K562 (cell line): ENCODE measurements around the gene PTOV1. TPM values are rescaled to one million over a fixed set of nuclear protein-coding genes. Genes with fewer than 3 reads are reported as not detected.
A peak's percentile ranks its signal among the peaks of the same experiment; 100 is the strongest.

Source experiments
- ARID2 ChIP-seq: fragments of 450-650 bp; IDR thresholded peaks from 2 replicates; pipeline ENCODE4 v1.6.1; 2017; ENCODE audit warnings: antibody characterized with exemption, mild to moderate bottlenecking
- ESRRA ChIP-seq: fragments of 450-650 bp; IDR thresholded peaks from 2 replicates; pipeline ENCODE4 v1.6.1; 2014; ENCODE audit warnings: low read depth, mild to moderate bottlenecking, moderate library complexity, borderline replicate concordance
- MAFF ChIP-seq: IDR thresholded peaks from 2 replicates; pipeline ENCODE4 v1.6.1; 2012; ENCODE audit warnings: low read length, improper control_type of control experiment
- PHB ChIP-seq: fragments of 250-450 bp; sonication (Bioruptor Pico); IDR thresholded peaks from 2 replicates; pipeline ENCODE4 v1.5.0; 2021
- RBBP5 ChIP-seq: fragments of 200-600 bp; sonication (generic); IDR thresholded peaks from 2 replicates; pipeline ENCODE4 v1.6.1; 2012; ENCODE audit warnings: borderline replicate concordance, mild to moderate bottlenecking, low read length, control low read depth, inconsistent platforms; ENCODE audit not compliant: insufficient read depth, poor library complexity, severe bottlenecking
- SIN3A ChIP-seq, 2 experiments: fragments of 150-350 bp in 1 of 2; IDR thresholded peaks; 2 replicates each; pipeline ENCODE4 v1.6.1; 2011 to 2016; ENCODE audit warnings: borderline replicate concordance in 2 of 2, low read depth in 2 of 2, low read length in 2 of 2, mild to moderate bottlenecking in 2 of 2, moderate library complexity in 2 of 2; ENCODE audit not compliant: control insufficient read depth in 1 of 2
- SUPT5H ChIP-seq: fragments of 450-650 bp; IDR thresholded peaks from 2 replicates; pipeline ENCODE4 v1.6.1; 2016
- TEAD1 ChIP-seq, 2 experiments: fragments of 450-650 bp in 1 of 2; sonication (generic) in 1 of 2; formaldehyde crosslinking; IDR thresholded peaks; 2 replicates each; pipeline versions ENCODE4 v1.4.0 to v1.8.0; 2020 to 2022; ENCODE audit warnings: mild to moderate bottlenecking in 2 of 2, missing genetic modification reagents in 1 of 2
- ZC3H4 ChIP-seq: sonication (generic); formaldehyde crosslinking; IDR thresholded peaks from 2 replicates; pipeline ENCODE4 v1.9.0; 2021; ENCODE audit warnings: missing genetic modification reagents, borderline replicate concordance
- ZFP36 ChIP-seq: fragments of 150-350 bp; IDR thresholded peaks from 2 replicates; pipeline ENCODE4 v1.6.1; 2018; ENCODE audit warnings: low read length, low read depth; ENCODE audit not compliant: partially characterized antibody
- ZNF57 ChIP-seq: fragments of 450-650 bp; formaldehyde crosslinking; IDR thresholded peaks from 2 replicates; pipeline ENCODE4 v1.4.0; 2020; ENCODE audit warnings: mild to moderate bottlenecking, moderate library complexity
- polyA plus RNA-seq, 8 experiments: library from polyadenylated mRNA; depleted of rRNA in 4 of 8; stranded (reverse) in 5 of 8; unstranded in 3 of 8; fragments of >200 nt; fragmentation: Nextera tagmentation in 2 of 8; fragmentation: Illumina TruSeq in 1 of 8; extraction: Ambion mirVana in 2 of 8; extraction: Trizol in 1 of 8; gene quantifications; 2 replicates each; pipeline versions ENCODE4 v1.2.1 to v1.2.3, GENCODE V29; 2011 to 2014; ENCODE audit warnings: inconsistent platforms in 1 of 8, missing spikeins in 1 of 8
- total RNA-seq, 7 experiments: library from RNA; depleted of rRNA in 6 of 7; stranded (reverse); fragments of >200 nt in 6 of 7; fragmentation: Illumina TruSeq in 2 of 7; extraction: Trizol in 2 of 7; gene quantifications; 2 replicates each; pipeline versions ENCODE4 v1.2.1 to v1.2.3, GENCODE V29; 2011 to 2021; ENCODE audit warnings: low replicate concordance in 1 of 7
- TF ChIP-seq, protein P1 (sequence below): IDR thresholded peaks from 2 replicates; pipeline ENCODE4 v1.6.1; 2011; ENCODE audit warnings: borderline replicate concordance, low read depth, mild to moderate bottlenecking, moderate library complexity, low read length; ENCODE audit not compliant: insufficient read depth, poor library complexity, severe bottlenecking
- TF ChIP-seq, protein P2 (sequence below): fragments of 450-650 bp; formaldehyde crosslinking; IDR thresholded peaks from 2 replicates; pipeline ENCODE4 v1.4.0; 2020; ENCODE audit warnings: mild to moderate bottlenecking, mixed read lengths
- TF ChIP-seq, protein P3 (sequence below), 3 experiments: IDR thresholded peaks in 2 of 3; conservative IDR thresholded peaks in 1 of 3; 2 replicates each; pipeline ENCODE4 v1.5.1; 2011 to 2012; ENCODE audit warnings: low read length in 3 of 3, mild to moderate bottlenecking in 3 of 3, control low read depth in 2 of 3, improper control_type of control experiment in 1 of 3, inconsistent platforms in 1 of 3, low read depth in 1 of 3, mixed read lengths in 1 of 3, moderate library complexity in 1 of 3; ENCODE audit not compliant: insufficient read depth in 2 of 3
- TF ChIP-seq, protein P4 (sequence below), 2 experiments: fragments of 450-650 bp; IDR thresholded peaks; 2 replicates each; pipeline ENCODE4 v1.6.1; 2016

Gene PTOV1
- total and polyA plus RNA-seq, 9 of the 15 experiments (the other 6 are each of a cell fraction or from before 2014, with no cell fraction given): 4.9 to 169 (median 43.5) TPM

DNA sequence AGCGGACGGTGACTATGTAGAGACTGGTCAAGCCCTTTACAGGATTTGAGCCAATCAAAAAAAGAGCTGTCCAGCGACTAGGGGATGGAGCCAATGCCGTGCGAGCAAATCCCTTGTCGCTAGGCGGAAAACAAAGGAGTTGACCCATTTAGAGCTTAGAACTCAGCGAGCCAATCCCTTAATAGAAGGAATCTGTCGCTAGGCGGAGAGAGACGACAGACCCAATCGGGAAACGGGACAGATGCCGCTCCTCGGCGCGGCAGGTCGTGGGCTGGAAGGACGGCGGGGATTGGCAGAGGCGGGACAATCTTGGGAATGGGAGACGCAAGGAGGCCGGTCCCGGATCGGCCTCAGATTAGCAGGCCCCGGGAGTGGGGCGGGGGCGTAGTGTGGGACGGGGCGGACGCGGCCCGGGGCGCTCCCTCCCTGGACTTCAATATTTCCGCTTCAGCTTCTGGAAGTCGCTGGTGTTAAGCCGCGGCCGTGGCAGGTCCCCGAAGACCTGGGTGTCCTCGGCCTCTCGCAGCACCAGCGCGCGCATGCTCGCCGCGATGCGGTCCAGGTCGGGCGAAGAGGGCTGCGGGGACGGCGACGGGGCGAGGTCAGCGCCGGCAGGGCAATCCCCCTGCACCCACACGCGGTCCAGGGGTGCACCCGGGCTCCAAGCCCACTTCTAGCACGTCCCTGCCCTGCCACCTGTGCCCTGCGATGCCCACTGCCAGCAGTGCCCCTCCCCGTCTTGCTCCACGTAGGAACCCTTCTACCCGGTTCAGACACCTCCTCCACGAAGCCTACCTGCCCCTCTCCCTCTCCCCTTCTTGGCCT lies 18.7 kb downstream of the PTOV1 start (continued):
- TF ChIP-seq, protein P1, sequence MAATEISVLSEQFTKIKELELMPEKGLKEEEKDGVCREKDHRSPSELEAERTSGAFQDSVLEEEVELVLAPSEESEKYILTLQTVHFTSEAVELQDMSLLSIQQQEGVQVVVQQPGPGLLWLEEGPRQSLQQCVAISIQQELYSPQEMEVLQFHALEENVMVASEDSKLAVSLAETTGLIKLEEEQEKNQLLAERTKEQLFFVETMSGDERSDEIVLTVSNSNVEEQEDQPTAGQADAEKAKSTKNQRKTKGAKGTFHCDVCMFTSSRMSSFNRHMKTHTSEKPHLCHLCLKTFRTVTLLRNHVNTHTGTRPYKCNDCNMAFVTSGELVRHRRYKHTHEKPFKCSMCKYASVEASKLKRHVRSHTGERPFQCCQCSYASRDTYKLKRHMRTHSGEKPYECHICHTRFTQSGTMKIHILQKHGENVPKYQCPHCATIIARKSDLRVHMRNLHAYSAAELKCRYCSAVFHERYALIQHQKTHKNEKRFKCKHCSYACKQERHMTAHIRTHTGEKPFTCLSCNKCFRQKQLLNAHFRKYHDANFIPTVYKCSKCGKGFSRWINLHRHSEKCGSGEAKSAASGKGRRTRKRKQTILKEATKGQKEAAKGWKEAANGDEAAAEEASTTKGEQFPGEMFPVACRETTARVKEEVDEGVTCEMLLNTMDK: no peak
- peak; percentile 96 for TF ChIP-seq ZFP36
- TF ChIP-seq TEAD1 (CRISPR knock-in tag; IDR thresholded peaks at IDR 0.05): 0 out of 4 replicates have a peak, but pooled peaks of 1 of the 2 experiments have one; percentile 42
- TF ChIP-seq, protein P2, sequence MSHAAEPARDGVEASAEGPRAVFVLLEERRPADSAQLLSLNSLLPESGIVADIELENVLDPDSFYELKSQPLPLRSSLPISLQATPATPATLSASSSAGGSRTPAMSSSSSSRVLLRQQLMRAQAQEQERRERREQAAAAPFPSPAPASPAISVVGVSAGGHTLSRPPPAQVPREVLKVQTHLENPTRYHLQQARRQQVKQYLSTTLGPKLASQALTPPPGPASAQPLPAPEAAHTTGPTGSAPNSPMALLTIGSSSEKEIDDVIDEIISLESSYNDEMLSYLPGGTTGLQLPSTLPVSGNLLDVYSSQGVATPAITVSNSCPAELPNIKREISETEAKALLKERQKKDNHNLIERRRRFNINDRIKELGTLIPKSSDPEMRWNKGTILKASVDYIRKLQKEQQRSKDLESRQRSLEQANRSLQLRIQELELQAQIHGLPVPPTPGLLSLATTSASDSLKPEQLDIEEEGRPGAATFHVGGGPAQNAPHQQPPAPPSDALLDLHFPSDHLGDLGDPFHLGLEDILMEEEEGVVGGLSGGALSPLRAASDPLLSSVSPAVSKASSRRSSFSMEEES (CRISPR knock-in tag): no peak
- TF ChIP-seq MAFF: no peak
- TF ChIP-seq ZNF57 (CRISPR knock-in tag): no peak
- no peak; the same call in 1 of the 2 replicates for TF ChIP-seq PHB (CRISPR knock-in tag)
- TF ChIP-seq, protein P3, sequence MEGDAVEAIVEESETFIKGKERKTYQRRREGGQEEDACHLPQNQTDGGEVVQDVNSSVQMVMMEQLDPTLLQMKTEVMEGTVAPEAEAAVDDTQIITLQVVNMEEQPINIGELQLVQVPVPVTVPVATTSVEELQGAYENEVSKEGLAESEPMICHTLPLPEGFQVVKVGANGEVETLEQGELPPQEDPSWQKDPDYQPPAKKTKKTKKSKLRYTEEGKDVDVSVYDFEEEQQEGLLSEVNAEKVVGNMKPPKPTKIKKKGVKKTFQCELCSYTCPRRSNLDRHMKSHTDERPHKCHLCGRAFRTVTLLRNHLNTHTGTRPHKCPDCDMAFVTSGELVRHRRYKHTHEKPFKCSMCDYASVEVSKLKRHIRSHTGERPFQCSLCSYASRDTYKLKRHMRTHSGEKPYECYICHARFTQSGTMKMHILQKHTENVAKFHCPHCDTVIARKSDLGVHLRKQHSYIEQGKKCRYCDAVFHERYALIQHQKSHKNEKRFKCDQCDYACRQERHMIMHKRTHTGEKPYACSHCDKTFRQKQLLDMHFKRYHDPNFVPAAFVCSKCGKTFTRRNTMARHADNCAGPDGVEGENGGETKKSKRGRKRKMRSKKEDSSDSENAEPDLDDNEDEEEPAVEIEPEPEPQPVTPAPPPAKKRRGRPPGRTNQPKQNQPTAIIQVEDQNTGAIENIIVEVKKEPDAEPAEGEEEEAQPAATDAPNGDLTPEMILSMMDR (IDR thresholded peaks at IDR 0.05 in 2 of 3, conservative IDR thresholded peaks at IDR 0.05 in 1 of 3; ENCODE audit: insufficient read depth in 2 of 3, low read depth in 1 of 3, low read length in 3 of 3): 0 out of 6 replicates have a peak, but pooled peaks of 1 of the 3 experiments have one; percentile 1
- no peak for TF ChIP-seq ARID2
- peak; percentile 67 for TF ChIP-seq RBBP5
- TF ChIP-seq ZC3H4 (CRISPR knock-in tag): no peak
- TF ChIP-seq SUPT5H: no peak; the same call in 1 of the 2 replicates
- peak in 1 of 2 experiments; percentile 74; a peak in 1 of 4 replicates for TF ChIP-seq SIN3A (IDR thresholded peaks at IDR 0.05; ENCODE audit: borderline replicate concordance in 2 of 2, control insufficient read depth in 1 of 2, low read depth in 2 of 2, low read length in 2 of 2)
- peak; percentile 17; the same call in 1 of the 2 replicates for TF ChIP-seq ESRRA
- TF ChIP-seq, protein P4, sequence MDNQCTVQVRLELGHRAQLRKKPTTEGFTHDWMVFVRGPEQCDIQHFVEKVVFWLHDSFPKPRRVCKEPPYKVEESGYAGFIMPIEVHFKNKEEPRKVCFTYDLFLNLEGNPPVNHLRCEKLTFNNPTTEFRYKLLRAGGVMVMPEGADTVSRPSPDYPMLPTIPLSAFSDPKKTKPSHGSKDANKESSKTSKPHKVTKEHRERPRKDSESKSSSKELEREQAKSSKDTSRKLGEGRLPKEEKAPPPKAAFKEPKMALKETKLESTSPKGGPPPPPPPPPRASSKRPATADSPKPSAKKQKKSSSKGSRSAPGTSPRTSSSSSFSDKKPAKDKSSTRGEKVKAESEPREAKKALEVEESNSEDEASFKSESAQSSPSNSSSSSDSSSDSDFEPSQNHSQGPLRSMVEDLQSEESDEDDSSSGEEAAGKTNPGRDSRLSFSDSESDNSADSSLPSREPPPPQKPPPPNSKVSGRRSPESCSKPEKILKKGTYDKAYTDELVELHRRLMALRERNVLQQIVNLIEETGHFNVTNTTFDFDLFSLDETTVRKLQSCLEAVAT (IDR thresholded peaks at IDR 0.05): peak; percentile 84 to 89; a peak in 3 of 4 replicates
